GM12878 (cell line): Measurements from ENCODE around the gene NR2F1-AS1. TPM values are rescaled to one million over a fixed set of nuclear protein-coding genes. Genes with fewer than 3 reads are reported as not detected.
"Not testable (repeated sequence)": the region's sequence is repeated elsewhere in the genome, so short reads cannot be mapped to it uniquely, and the experiment has no call there.

Experiments
- ATAC-seq: fragments of 200-7000 bp; cut with Tn5 transposase; 3 replicates; pipeline ENCODE4 v1.9.1; 2020; ENCODE audit warnings: mild to moderate bottlenecking, moderate library complexity
- BruUV-seq: library from RNA; stranded (reverse); fragments of 400-500 nt; replicated peaks from 2 replicates; lab custom pipeline; 2021; lab: Mats Ljungman, UMichigan
- CTCF ChIA-PET: fragments of 300-600 bp; sonication (Branson Sonifier 250); formaldehyde crosslinking; extraction: SDS; loops from one replicate; lab custom pipeline; 2021; ENCODE audit warnings: inconsistent platforms; lab: Yijun Ruan, JAX
- POLR2A ChIA-PET: fragments of 350-600 bp; formaldehyde crosslinking; extraction: SDS; loops from one replicate; lab custom pipeline; 2021; ENCODE audit warnings: inconsistent platforms; lab: Charles Lee
- RAD21 ChIA-PET: fragments of 300-600 bp; sonication (Branson Sonifier 250); formaldehyde crosslinking; loops from one replicate; lab custom pipeline; 2023; ENCODE audit warnings: antibody characterized with exemption; ENCODE audit not compliant: unreplicated experiment; lab: Charles Lee
- SMC1A ChIA-PET: fragments of 300-600 bp; sonication (Branson Sonifier 250); formaldehyde crosslinking; loops from one replicate; lab custom pipeline; 2023; ENCODE audit not compliant: unreplicated experiment, uncharacterized antibody; lab: Charles Lee
- DNase-seq: peaks from one replicate; pipeline ENCODE4 v3.0.0-alpha.2; 2011; ENCODE audit warnings: low read depth, low spot score
- FAIRE-seq: peaks from 3 replicates; lab custom pipeline; 2011; peaks lifted over from hg19 to GRCh38; lab: Jason Lieb, UNC
- H2AFZ ChIP-seq: 2 replicates; pipeline ENCODE4 v1.6.0; 2011; ENCODE audit warnings: low read depth, low read length, control low read depth; ENCODE audit not compliant: control insufficient read depth
- H3K27ac ChIP-seq: 2 replicates; pipeline ENCODE4 v1.5.1; 2011; ENCODE audit warnings: control low read depth; ENCODE audit not compliant: control insufficient read depth, insufficient read depth
- H3K27me3 ChIP-seq, 2 experiments: replicated peaks in 1 of 2; 2 replicates each; pipeline versions ENCODE4 v1.6.0 to v1.6.1; 2011; ENCODE audit warnings: low read length in 1 of 2; ENCODE audit not compliant: control insufficient read depth in 2 of 2, insufficient read depth in 2 of 2
- H3K36me3 ChIP-seq, 2 experiments: 2 replicates each; pipeline ENCODE4 v1.5.1; 2011; ENCODE audit warnings: low read length in 1 of 2; ENCODE audit not compliant: control insufficient read depth in 2 of 2, insufficient read depth in 2 of 2
- H3K4me1 ChIP-seq: 2 replicates; pipeline ENCODE4 v1.6.1; 2011; ENCODE audit warnings: mild to moderate bottlenecking, low read length, moderate library complexity, mixed read lengths; ENCODE audit not compliant: control insufficient read depth, insufficient read depth
- H3K4me2 ChIP-seq: 2 replicates; pipeline ENCODE4 v1.6.0; 2011; ENCODE audit warnings: control low read depth; ENCODE audit not compliant: control insufficient read depth, insufficient read depth
- H3K4me3 ChIP-seq: fragments of 200-600 bp; sonication (generic); 2 replicates; pipeline ENCODE4 v1.5.1; 2016
- H3K79me2 ChIP-seq: 2 replicates; pipeline ENCODE4 v1.6.0; 2011; ENCODE audit warnings: low read length; ENCODE audit not compliant: control insufficient read depth, insufficient read depth
- H3K9ac ChIP-seq: 2 replicates; pipeline ENCODE4 v1.8.0; 2011; ENCODE audit warnings: low read length, control low read depth, mixed read lengths; ENCODE audit not compliant: control insufficient read depth, insufficient read depth
- H3K9me3 ChIP-seq: replicated peaks from 3 replicates; pipeline ENCODE4 v1.5.1; 2011; ENCODE audit warnings: mild to moderate bottlenecking, low read length; ENCODE audit not compliant: control insufficient read depth, insufficient read depth
- H4K20me1 ChIP-seq: 2 replicates; pipeline ENCODE4 v1.6.0; 2011; ENCODE audit not compliant: control insufficient read depth, insufficient read depth
- ASH2L ChIP-seq: fragments of 300-600, 200-600 bp; sonication (generic); IDR thresholded peaks from 2 replicates; pipeline ENCODE4 v1.6.1; 2017; ENCODE audit warnings: low read depth, mild to moderate bottlenecking, borderline replicate concordance
- BMI1 ChIP-seq: fragments of 450-650 bp; IDR thresholded peaks from 2 replicates; pipeline ENCODE4 v1.6.1; 2016; ENCODE audit warnings: mild to moderate bottlenecking, moderate library complexity, borderline replicate concordance
- CEBPB ChIP-seq, 2 experiments: fragments of 150-350 bp in 1 of 2; IDR thresholded peaks; 2 replicates each; pipeline ENCODE4 v1.6.1; 2012 to 2014; ENCODE audit warnings: low read depth in 2 of 2, low read length in 2 of 2, borderline replicate concordance in 1 of 2, inconsistent platforms in 1 of 2
- HDAC6 ChIP-seq: fragments of 200-600 bp; sonication (generic); IDR thresholded peaks from one replicate; pipeline ENCODE4 v1.8.0; 2017; ENCODE audit warnings: antibody characterized with exemption; ENCODE audit not compliant: unreplicated experiment
- IRF3 ChIP-seq: fragments of 450-650 bp; IDR thresholded peaks from 2 replicates; pipeline ENCODE4 v1.6.1; 2014; ENCODE audit warnings: mild to moderate bottlenecking
- KDM1A ChIP-seq: fragments of 200-600 bp; sonication (generic); IDR thresholded peaks from 2 replicates; pipeline ENCODE4 v1.6.1; 2016; ENCODE audit warnings: borderline replicate concordance
- PML ChIP-seq: IDR thresholded peaks from 2 replicates; pipeline ENCODE4 v1.6.1; 2012; ENCODE audit warnings: low read length, inconsistent platforms
- RAD51 ChIP-seq: fragments of 450-650 bp; IDR thresholded peaks from 2 replicates; pipeline ENCODE4 v1.6.1; 2016; ENCODE audit warnings: moderate library complexity, mild to moderate bottlenecking, inconsistent platforms
- RFX5 ChIP-seq: IDR thresholded peaks from 2 replicates; pipeline ENCODE4 v1.6.1; 2011; ENCODE audit warnings: low read depth, low read length, improper control_type of control experiment
- SIX5 ChIP-seq: IDR thresholded peaks from 2 replicates; pipeline ENCODE4 v1.6.1; 2011; ENCODE audit warnings: mild to moderate bottlenecking, low read depth, low read length, moderate library complexity; ENCODE audit not compliant: severe bottlenecking
- SMARCA5 ChIP-seq: fragments of 450-650 bp; IDR thresholded peaks from 2 replicates; pipeline ENCODE4 v1.6.1; 2017; ENCODE audit warnings: mild to moderate bottlenecking
- SPI1 ChIP-seq: IDR thresholded peaks from 2 replicates; pipeline ENCODE4 v1.6.1; 2011; ENCODE audit warnings: low read depth, mild to moderate bottlenecking, low read length, moderate library complexity, borderline replicate concordance; ENCODE audit not compliant: insufficient read depth
- SRF ChIP-seq, 2 experiments: IDR thresholded peaks; 2 replicates each; pipeline ENCODE4 v1.6.1; 2011; ENCODE audit warnings: low read depth in 2 of 2, low read length in 2 of 2, mild to moderate bottlenecking in 1 of 2, moderate library complexity in 1 of 2
- STAT1 ChIP-seq: fragments of 450-650 bp; conservative IDR thresholded peaks from 2 replicates; pipeline ENCODE4 v1.6.1; 2014; ENCODE audit warnings: antibody characterized with exemption, mild to moderate bottlenecking
- SUZ12 ChIP-seq: fragments of 200-600 bp; sonication (generic); IDR thresholded peaks from one replicate; pipeline ENCODE4 v1.6.1; 2018; ENCODE audit warnings: antibody characterized with exemption, mild to moderate bottlenecking; ENCODE audit not compliant: unreplicated experiment
- TCF7 ChIP-seq: IDR thresholded peaks from 2 replicates; pipeline ENCODE4 v1.6.1; 2014; ENCODE audit warnings: antibody characterized with exemption, borderline replicate concordance
- YY1 ChIP-seq: IDR thresholded peaks from 2 replicates; pipeline ENCODE4 v1.6.1; 2011; ENCODE audit warnings: low read depth, mild to moderate bottlenecking, low read length
- WGBS: methylation state at CpG from one replicate; pipeline ENCODE4 v1.1.6; 2016; ENCODE audit warnings: low lambda C conversion rate; ENCODE audit not compliant: insufficient replicate concordance, insufficient coverage; ENCODE audit errors: missing lambda C conversion rate; 5-methylcytosine and 5-hydroxymethylcytosine counted together
- in situ Hi-C: fragments of 300-500 bp; cut with MboI; formaldehyde crosslinking; loops from 9 replicates; pipeline ENCODE4 v1.14.3; 2018; ENCODE audit warnings: mixed read lengths
- intact Hi-C: fragments of 100-400 bp; cut with micrococcal nuclease; formaldehyde crosslinking; loops from one replicate; pipeline ENCODE4 v1.14.2; 2022; ENCODE audit not compliant: unreplicated experiment
- polyA plus RNA-seq, 11 experiments: library from polyadenylated mRNA; depleted of rRNA in 4 of 11; unstranded in 6 of 11; stranded (reverse) in 5 of 11; fragments of >200 nt; fragmentation: Nextera tagmentation in 4 of 11; fragmentation: Illumina TruSeq in 1 of 11; extraction: Ambion mirVana in 4 of 11; extraction: Trizol in 1 of 11; gene quantifications; 1 replicate in 1 of 11; 2 replicates in 10 of 11; pipeline versions ENCODE4 v1.2.1 to v1.2.3, GENCODE V29; 2011 to 2016; ENCODE audit warnings: inconsistent platforms in 2 of 11, missing spikeins in 2 of 11, low read depth in 1 of 11
- total RNA-seq, 4 experiments: library from RNA; depleted of rRNA in 3 of 4; stranded (reverse); fragments of >200 nt in 3 of 4; fragmentation: Illumina TruSeq in 1 of 4; extraction: Trizol in 1 of 4; gene quantifications; 2 replicates each; pipeline versions ENCODE4 v1.2.1 to v1.2.3, GENCODE V29; 2013 to 2021

Gene NR2F1-AS1
- total and polyA plus RNA-seq, 10 of the 15 experiments (the other 5 are each of a cell fraction or from before 2014, with no cell fraction given): 0.11 to 0.85 (median 0.27) TPM

GRCh38 chr5:93549594-93549993, 31.4 kb downstream of the NR2F1-AS1 start:
- FAIRE-seq, H3K79me2 ChIP-seq, H4K20me1 ChIP-seq, H2AFZ ChIP-seq, intact Hi-C loops, H3K27ac ChIP-seq, POLR2A ChIA-PET, H3K36me3 ChIP-seq, in situ Hi-C loops, SMC1A ChIA-PET, CTCF ChIA-PET, H3K27me3 ChIP-seq, H3K4me1 ChIP-seq, ATAC-seq, H3K4me3 ChIP-seq, H3K4me2 ChIP-seq, DNase-seq, BruUV-seq, RAD21 ChIA-PET, H3K9ac ChIP-seq, H3K9me3 ChIP-seq: not testable (repeated sequence)
- 35% methylated on average over 3 of the region's 3 CpGs for WGBS

GRCh38 chr5:93545872-93546271, 35.1 kb downstream of the NR2F1-AS1 start:
- H2AFZ ChIP-seq: no peak overlapping the region
- TF ChIP-seq BMI1 (no peak), KDM1A (no peak), SUZ12 (no peak), SRF (IDR thresholded peaks at IDR 0.05; ENCODE audit: low read depth in 2 of 2, low read length in 2 of 2) (no peak), IRF3 (no peak), YY1 (no peak), CEBPB (IDR thresholded peaks at IDR 0.05; ENCODE audit: borderline replicate concordance in 1 of 2, low read depth in 2 of 2, low read length in 2 of 2) (no peak), SPI1 (no peak), SIX5 (no peak), ASH2L (no peak), RAD51 (no peak), RFX5 (no peak), SMARCA5 (no peak), TCF7 (no peak), HDAC6 (no peak), PML (no peak), STAT1 (no peak)
- no peaks in the 10 kb centered on the region for H3K27me3 ChIP-seq
- H3K9ac ChIP-seq: no peak overlapping the region
- RAD21 ChIA-PET: no interaction called here
- POLR2A ChIA-PET: no interaction called here
- no peaks in the 10 kb centered on the region for H3K36me3 ChIP-seq
- 22% methylated on average over 4 of the region's 4 CpGs for WGBS
- intact Hi-C loops: no loop called here
- ATAC-seq (no peak), FAIRE-seq (no peak), DNase-seq (no peak)
- H3K4me3 ChIP-seq: no peak overlapping the region
- BruUV-seq: no TSS peak
- H4K20me1 ChIP-seq: no peaks in the 10 kb centered on the region
- SMC1A ChIA-PET: no interaction called here
- H3K27ac ChIP-seq: no peak overlapping the region
- no peak overlapping the region for H3K4me2 ChIP-seq
- no peaks in the 10 kb centered on the region for H3K9me3 ChIP-seq
- no peaks in the 10 kb centered on the region for H3K79me2 ChIP-seq
- H3K4me1 ChIP-seq: no peaks in the 10 kb centered on the region
- CTCF ChIA-PET: no interaction called here
- in situ Hi-C loops: no loop called here
